ENCODE measurements around the gene KCNQ4.

KCNQ4 gene

DNA sequence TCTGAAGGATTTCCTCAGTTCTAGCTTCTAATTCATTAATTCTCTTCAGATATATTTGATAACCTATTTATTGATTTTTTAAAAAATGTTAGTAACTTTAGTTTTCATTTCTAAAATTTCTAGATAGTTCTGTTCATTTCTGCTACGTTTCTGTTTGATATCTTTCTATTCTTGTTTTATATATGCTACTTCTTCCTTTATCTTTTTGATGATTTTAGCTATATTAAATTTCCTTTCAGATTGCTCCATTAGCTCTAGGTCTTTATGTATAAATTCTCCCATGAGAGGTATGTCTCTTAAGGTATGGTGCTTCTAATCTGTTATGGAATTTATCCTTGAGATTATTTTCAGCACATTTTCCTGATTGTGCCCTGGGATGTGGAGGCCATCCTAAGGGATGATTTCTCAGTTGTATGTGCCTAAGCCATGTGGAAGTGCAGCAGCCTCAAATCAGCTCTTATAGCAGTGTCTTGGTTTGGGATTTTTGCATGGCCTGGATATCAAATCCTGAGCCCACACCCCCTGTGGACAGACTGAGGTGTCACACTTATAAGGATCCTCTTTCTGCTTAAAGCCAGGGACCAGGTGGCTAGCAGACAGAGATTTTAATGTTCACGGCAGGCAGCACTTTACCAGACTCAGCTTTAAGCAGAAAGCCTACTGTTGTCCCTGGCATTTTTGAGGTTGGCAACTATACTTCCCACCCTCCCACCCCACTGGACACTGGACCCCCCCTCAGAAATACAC is 6.2 kb upstream of the KCNQ4 start:
- TF ChIP-seq ZNF274 (IDR thresholded peaks at IDR 0.05; ENCODE audit: low read depth, low read length): no peak
- H3K4me3 ChIP-seq (ENCODE audit: low read length): no peak overlapping the region

- H3K4me3 ChIP-seq (ENCODE audit: low read length): no peak overlapping the region
- no peak for TF ChIP-seq ZNF274 (IDR thresholded peaks at IDR 0.05; ENCODE audit: low read depth, low read length)
Observed at GRCh38 chr1:40780678-40781607, 2.6 kb upstream of the KCNQ4 start.

GRCh38 chr1:40781608-40781971 is 2.0 kb upstream of the KCNQ4 start:
- no peak overlapping the region for H3K4me3 ChIP-seq (ENCODE audit: low read length)
- TF ChIP-seq ZNF274 (IDR thresholded peaks at IDR 0.05; ENCODE audit: low read depth, low read length): no peak

DNA sequence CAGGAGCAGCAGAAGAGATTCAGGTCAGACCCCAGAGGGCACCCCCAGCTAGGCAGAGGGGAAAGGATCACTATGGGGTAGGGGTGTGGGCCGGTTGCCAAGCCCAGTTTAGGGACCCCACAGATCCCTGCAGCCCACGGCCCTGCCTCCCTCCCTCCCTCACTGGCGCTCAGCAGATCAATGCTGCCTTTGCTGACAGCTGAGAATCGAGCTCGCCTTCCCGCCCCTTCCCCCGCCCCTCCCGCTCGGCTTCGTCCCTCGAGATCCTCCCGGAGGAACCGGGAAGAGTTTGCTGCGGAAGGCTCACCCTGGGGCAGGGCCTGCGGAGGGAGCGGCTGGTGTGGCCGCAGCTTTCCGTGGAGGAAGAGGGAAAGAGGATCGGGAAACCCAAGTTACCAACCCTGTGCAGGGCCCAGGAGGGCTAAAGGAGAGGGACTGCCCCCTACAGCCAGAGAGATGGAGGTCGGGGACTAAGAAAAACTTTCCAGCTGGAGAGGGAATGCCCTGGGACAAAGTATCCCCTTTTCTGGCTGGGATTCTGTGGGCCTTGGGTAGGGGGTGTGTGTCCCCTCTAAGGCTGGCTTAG is 1.1 kb upstream of the KCNQ4 start:
- no peak overlapping the region for H3K4me3 ChIP-seq (ENCODE audit: low read length)
- TF ChIP-seq ZNF274 (IDR thresholded peaks at IDR 0.05; ENCODE audit: low read depth, low read length): no peak

- TF ChIP-seq ZNF274 (IDR thresholded peaks at IDR 0.05; ENCODE audit: low read depth, low read length): no peak
- peak overlapping the region; percentile 19; the same call in 1 of the 2 replicates for H3K4me3 ChIP-seq (ENCODE audit: low read length)
Observed at GRCh38 chr1:40784141-40784770, 669 bp downstream of the KCNQ4 start.

GRCh38 chr1:40784771-40785151 is 1.2 kb downstream of the KCNQ4 start:
- no peak for TF ChIP-seq ZNF274 (IDR thresholded peaks at IDR 0.05; ENCODE audit: low read depth, low read length)
- no peak overlapping the region for H3K4me3 ChIP-seq (ENCODE audit: low read length)

- no peak overlapping the region for H3K4me3 ChIP-seq (ENCODE audit: low read length)
- no peak for TF ChIP-seq ZNF274 (IDR thresholded peaks at IDR 0.05; ENCODE audit: low read depth, low read length)
Observed at GRCh38 chr1:40785446-40785845, 1.9 kb downstream of the KCNQ4 start.

DNA sequence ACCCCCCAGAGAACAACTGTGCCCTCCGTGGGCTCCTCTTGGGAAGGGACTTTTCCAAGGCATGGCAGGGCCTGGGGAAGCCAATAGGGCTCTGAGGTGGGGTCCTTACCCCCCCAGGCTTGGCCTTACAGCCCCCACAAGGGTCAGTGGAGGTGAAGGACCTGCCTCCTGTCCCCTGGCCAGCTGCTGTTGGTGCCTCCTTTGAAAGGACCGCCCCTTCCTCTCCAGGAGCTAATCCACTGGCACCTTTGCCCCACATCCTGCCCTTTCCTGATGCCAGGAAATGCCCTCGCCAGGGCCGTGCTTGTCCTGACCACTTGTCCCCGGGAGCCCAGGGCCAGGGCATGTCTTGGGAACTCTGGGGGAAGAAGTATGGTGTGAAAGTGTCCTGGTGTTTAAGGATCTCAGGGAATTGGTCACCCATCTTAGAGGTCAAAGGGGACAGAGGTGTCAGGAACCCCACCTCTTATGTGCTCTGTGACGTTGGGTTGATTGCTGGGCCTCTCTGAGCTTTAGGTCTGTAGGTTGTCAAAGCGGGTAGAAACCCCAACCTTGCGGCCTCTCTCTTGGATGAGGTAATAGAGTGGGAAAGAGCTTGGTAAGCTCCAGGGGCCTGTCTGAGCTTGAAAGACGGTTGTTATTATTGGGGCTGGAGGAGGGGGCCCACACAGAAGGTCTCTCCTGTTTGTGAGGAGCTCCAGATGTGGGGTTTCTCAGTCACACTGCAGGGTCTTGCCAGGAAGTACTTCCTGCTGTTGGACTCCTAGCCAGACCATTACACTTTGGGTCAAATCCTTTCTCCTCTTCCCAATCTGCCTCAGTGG is 2.8 kb downstream of the KCNQ4 start:
- H3K4me3 ChIP-seq (ENCODE audit: low read length): no peak overlapping the region
- TF ChIP-seq ZNF274 (IDR thresholded peaks at IDR 0.05; ENCODE audit: low read depth, low read length): no peak

- no peak overlapping the region for H3K4me3 ChIP-seq (ENCODE audit: low read length)
- no peak for TF ChIP-seq ZNF274 (IDR thresholded peaks at IDR 0.05; ENCODE audit: low read depth, low read length)
Observed at GRCh38 chr1:40786995-40787705, 3.6 kb downstream of the KCNQ4 start.

- no peak overlapping the region for H3K4me3 ChIP-seq (ENCODE audit: low read length)
- no peak for TF ChIP-seq ZNF274 (IDR thresholded peaks at IDR 0.05; ENCODE audit: low read depth, low read length)
Observed at GRCh38 chr1:40787737-40788560, 4.4 kb downstream of the KCNQ4 start.

GRCh38 chr1:40788561-40789341 is 5.2 kb downstream of the KCNQ4 start:
- no peak for TF ChIP-seq ZNF274 (IDR thresholded peaks at IDR 0.05; ENCODE audit: low read depth, low read length)
- H3K4me3 ChIP-seq (ENCODE audit: low read length): no peak overlapping the region

- H3K4me3 ChIP-seq (ENCODE audit: low read length): no peak overlapping the region
- TF ChIP-seq ZNF274 (IDR thresholded peaks at IDR 0.05; ENCODE audit: low read depth, low read length): no peak
Observed at GRCh38 chr1:40789342-40789598, 5.7 kb downstream of the KCNQ4 start.

Data from GM08714 (cell line).